ENCODE measurements around the gene ARHGAP27.
"Not testable (repeated sequence)": the region's sequence is repeated elsewhere in the genome, so short reads cannot be mapped to it uniquely, and the experiment has no call there.

Gene ARHGAP27, protein sequence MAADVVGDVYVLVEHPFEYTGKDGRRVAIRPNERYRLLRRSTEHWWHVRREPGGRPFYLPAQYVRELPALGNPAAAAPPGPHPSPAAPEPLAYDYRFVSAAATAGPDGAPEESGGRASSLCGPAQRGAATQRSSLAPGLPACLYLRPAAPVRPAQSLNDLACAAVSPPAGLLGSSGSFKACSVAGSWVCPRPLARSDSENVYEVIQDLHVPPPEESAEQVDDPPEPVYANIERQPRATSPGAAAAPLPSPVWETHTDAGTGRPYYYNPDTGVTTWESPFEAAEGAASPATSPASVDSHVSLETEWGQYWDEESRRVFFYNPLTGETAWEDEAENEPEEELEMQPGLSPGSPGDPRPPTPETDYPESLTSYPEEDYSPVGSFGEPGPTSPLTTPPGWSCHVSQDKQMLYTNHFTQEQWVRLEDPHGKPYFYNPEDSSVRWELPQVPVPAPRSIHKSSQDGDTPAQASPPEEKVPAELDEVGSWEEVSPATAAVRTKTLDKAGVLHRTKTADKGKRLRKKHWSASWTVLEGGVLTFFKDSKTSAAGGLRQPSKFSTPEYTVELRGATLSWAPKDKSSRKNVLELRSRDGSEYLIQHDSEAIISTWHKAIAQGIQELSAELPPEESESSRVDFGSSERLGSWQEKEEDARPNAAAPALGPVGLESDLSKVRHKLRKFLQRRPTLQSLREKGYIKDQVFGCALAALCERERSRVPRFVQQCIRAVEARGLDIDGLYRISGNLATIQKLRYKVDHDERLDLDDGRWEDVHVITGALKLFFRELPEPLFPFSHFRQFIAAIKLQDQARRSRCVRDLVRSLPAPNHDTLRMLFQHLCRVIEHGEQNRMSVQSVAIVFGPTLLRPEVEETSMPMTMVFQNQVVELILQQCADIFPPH

GRCh38 chr17:45432405-45433158 is at the start of gene ARHGAP27:
Gene ARHGAP27 (minus strand): TSS chr17:45432870. CDS start chr17:45430279, 2,591 bp downstream.
- no peak for DNase-seq (ENCODE audit: low read depth in 2 of 2)

- DNase-seq (ENCODE audit: low read depth in 2 of 2): not testable (repeated sequence)
Observed at GRCh38 chr17:45482317-45482716, 49.6 kb upstream of the ARHGAP27 start.

- DNase-seq (ENCODE audit: low read depth in 2 of 2): not testable (repeated sequence)
Observed at GRCh38 chr17:45475436-45475835, 42.8 kb upstream of the ARHGAP27 start.

GRCh38 chr17:45472249-45472648 is 39.6 kb upstream of the ARHGAP27 start:
- not testable (repeated sequence) for DNase-seq (ENCODE audit: low read depth in 2 of 2)

GRCh38 chr17:45469204-45469563 is 36.5 kb upstream of the ARHGAP27 start:
- DNase-seq (ENCODE audit: low read depth in 2 of 2): not testable (repeated sequence)

GRCh38 chr17:45468293-45469203 is 35.9 kb upstream of the ARHGAP27 start:
- DNase-seq (ENCODE audit: low read depth in 2 of 2): not testable (repeated sequence)

GRCh38 chr17:45461524-45462327 is 29.1 kb upstream of the ARHGAP27 start:
- DNase-seq (ENCODE audit: low read depth in 2 of 2): not testable (repeated sequence)

- not testable (repeated sequence) for DNase-seq (ENCODE audit: low read depth in 2 of 2)
Observed at GRCh38 chr17:45460422-45460821, 27.8 kb upstream of the ARHGAP27 start.

GRCh38 chr17:45454341-45454740 is 21.7 kb upstream of the ARHGAP27 start:
- not testable (repeated sequence) for DNase-seq (ENCODE audit: low read depth in 2 of 2)

GRCh38 chr17:45453731-45454130 is 21.1 kb upstream of the ARHGAP27 start:
- not testable (repeated sequence) for DNase-seq (ENCODE audit: low read depth in 2 of 2)

GRCh38 chr17:45453225-45453534 is 20.5 kb upstream of the ARHGAP27 start:
- DNase-seq (ENCODE audit: low read depth in 2 of 2): not testable (repeated sequence)

DNA sequence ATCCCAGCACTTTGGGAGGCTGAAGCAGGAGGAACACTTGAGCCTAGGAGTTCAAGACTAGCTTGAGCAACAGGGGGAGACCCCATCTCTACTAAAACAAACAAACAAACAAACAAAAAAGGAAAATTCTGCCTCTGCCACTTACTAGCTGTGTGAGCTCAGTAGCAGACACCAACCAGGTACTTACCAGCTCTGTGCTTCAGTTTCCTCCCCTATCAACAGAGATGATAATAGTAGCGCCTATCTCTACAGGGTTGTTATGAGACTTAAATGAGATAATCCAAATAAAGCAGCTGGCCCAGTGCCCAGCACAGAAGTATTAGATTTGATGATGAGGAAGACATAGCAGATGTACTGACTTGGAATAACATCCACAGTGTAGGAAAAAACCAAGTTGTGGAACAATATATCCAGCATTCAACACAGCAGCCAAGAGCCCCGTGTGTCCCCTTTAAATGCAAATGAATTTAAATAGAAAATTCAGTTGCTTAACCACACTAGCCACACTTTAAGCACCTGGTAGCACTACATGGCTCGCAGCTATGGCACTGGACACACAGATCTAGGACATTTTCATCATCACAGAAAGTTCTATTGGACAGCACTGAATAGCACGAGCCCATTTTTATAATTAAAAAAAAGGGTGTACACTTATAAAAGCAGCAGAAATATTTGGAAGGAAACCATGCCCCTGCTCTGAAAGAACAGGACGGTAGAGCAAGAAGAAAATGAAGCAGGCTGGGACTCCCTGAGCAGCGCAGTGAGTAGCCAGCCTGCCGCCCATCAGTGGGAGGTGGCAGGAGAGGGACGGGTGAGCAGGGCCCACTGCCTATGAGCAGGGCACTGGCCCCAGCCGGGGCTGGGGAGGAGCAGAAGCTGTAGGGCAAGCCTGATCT is 19.9 kb upstream of the ARHGAP27 start:
- DNase-seq (ENCODE audit: low read depth in 2 of 2): not testable (repeated sequence)

- DNase-seq (ENCODE audit: low read depth in 2 of 2): not testable (repeated sequence)
Observed at GRCh38 chr17:45451660-45452059, 19.0 kb upstream of the ARHGAP27 start.

DNA sequence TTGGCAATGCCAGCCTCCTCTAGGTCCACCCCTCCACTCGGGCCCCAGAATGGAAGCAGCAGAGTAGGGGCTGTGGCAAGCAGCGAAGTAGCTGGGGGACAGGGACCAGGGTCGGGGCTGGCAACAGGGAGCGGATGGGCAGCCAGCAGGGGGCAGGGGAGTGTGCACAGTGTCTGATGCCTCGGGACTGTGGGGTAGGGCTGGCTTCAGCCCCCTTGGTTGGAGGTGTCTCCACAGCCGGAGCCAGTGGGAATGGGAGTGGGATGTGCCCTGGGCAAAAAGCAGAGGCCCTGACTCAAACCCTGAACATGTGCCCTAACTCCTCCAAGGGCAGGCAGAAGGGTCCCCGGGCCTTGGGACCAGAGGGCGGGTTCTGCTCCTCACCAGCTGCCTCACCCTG is 18.5 kb upstream of the ARHGAP27 start:
- DNase-seq (ENCODE audit: low read depth in 2 of 2): no peak

- DNase-seq (ENCODE audit: low read depth in 2 of 2): not testable (repeated sequence)
Observed at GRCh38 chr17:45449708-45450329, 17.1 kb upstream of the ARHGAP27 start.

DNA sequence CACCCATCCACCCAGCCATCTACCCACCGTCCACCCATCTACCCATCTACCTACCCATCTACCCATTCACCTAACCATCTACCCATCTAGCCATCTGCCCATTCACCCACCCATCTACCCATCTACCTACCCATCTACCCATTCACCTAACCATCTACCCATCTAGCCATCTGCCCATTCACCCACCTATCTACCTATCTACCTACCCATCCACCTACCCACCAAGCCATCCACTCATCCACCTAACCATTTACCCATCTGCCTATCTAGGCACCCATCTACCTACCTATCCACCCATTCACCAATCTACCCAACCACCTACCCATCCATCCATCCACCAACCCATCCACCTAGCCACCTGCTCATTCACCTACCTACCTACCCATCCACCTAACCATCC is 16.6 kb upstream of the ARHGAP27 start:
- DNase-seq (ENCODE audit: low read depth in 2 of 2): not testable (repeated sequence)

DNA sequence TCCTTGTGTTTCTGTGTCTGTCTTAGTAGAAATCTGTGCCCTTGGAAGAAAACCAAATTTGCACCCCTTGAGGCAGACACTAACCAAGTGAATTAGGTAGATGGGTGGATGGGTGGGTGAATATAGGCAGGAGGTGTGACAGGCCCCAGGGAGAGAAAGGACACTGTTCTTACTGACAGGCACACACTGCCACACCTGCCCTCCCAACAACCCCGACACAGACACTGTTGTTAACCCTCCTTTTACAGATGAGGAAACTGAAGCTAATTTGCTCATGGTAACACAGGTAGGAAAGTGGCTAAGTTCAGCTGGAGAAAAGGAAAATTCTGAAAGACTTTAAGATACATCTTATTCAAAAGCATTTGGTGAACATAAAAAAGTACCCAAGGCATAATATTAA is 15.8 kb upstream of the ARHGAP27 start:
- DNase-seq (ENCODE audit: low read depth in 2 of 2): not testable (repeated sequence)

GRCh38 chr17:45448066-45448465 is 15.4 kb upstream of the ARHGAP27 start:
- not testable (repeated sequence) for DNase-seq (ENCODE audit: low read depth in 2 of 2)

Measured in stimulated activated CD8-positive, alpha-beta memory T cell treated with anti-CD3 and anti-CD28 coated beads, Interleukin-15, amount 100 ng/mL, for 4 hours (primary cell).